T-helper 1 cell treated with Interleukin-12 subunit alpha and Interleukin-12 subunit beta and Interleukin-4 antibody, amounts not matched to agents 30 ng/mL and 1 ng/mL, for 36 hours (primary cell): ENCODE data around the gene CLIC1. TPM values are rescaled to one million over a fixed set of nuclear protein-coding genes. Genes with fewer than 3 reads are reported as not detected.

Experiments used
- intact Hi-C: fragments of 100-400 bp; cut with micrococcal nuclease; formaldehyde crosslinking; loops from one replicate; pipeline ENCODE4 v1.15.1; 2024
- total RNA-seq: library from RNA; stranded (reverse); gene quantifications from 2 replicates; pipeline ENCODE4 v1.2.3, GENCODE V29; 2022

Gene CLIC1
- total RNA-seq, 1 donor from 2014 or later = 517 TPM

DNA sequence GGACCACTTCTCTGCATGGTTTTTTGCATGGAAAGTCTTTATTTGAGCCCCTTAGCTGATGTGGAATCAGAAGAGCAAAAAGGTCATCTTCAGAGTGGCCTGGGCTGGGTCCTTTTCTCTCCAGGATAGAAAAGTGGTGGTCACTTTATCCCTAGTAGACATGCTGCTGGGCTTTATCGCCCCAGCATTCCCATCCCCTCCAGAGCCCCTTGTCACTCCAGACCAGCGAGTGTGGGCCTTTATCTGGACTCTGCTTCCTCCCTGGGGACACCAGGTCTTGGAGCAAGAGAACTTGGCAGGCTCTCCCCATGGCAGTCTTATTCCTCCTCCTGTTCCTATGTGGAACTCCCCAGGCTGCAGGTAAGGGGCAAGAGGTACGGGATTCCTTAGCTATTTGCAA is 29.7 kb downstream of the CLIC1 start, which contains the start of gene LY6G6F:
TSS of gene LY6G6F (plus strand) at position 268 of the 400 bp plus-strand sequence. CDS start at position 309, 41 bp downstream.
- intact Hi-C loops = no loop called here

DNA sequence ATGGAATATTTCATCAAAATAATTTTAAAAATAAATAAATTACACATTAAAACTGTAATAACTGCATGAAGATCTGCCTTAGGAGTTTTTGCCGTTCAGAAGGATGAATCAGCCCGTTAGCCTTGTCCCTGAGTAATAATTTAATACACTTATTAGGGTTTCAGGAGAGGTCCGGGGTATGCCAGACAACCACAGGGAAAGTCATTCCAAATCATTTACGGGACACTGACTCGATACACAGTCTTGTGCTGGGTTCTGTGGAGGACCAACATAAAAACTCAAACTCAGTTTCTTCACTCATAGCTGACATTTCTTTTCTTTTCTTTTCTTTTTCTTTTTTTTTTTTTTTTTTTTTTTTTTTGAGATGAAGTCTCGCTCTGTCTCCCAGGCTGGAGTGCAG is 30.4 kb downstream of the CLIC1 start:
- intact Hi-C loops = no loop called here

DNA sequence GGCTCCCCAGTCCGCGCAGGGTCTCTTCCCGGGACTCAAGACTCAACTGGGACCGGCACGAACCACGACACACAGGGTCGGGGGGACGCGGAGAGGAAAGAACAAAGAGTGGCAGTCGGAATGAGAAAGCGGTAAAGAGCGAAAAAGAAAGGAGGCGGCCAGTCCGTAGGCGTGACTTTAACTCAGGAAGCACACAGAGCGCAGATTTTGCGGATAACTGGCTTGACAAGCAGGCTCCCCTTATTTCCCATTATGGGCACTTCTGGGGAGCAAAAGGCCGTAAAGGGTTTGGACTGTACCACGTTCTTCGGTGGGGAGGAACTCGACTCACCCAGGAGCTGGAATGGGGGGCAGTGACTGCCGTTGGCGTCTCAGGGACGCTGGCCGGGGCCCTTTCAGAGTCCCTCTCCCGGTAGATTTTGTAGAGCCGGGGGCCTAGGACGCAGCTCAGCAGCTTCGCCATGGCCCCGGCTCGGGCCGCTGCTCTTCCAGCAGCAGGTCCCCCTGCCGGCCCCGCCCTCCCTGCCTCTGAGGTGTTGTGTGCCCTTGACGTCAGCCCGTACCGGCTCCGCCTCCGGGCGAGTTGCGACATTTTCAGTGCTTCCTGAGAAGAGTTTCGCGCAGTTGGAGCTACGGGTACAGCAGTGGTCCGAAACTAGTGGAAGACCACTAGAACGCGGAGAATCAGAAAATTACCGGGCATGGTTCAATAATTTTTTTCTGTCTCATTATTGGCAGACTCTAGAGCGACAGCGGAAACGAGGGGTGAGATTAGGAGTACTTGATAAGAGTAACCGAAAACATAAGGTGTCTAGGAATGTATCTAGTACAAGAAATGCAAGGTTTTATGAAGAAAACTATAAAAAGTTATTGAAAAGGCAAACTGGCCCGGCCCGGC is 33.3 kb downstream of the CLIC1 start, which contains the start of gene ABHD16A:
TSS of gene ABHD16A (minus strand) at position 506 of the 898 bp plus-strand sequence. CDS start at position 463, 43 bp downstream.
- intact Hi-C loops = loop anchor here (1.0 to 2.0 kb wide), 15 partner anchors 22 to 474 kb away; partner anchors contain the start of genes AGPAT1, BAG6, DDAH2 and EHMT2

DNA sequence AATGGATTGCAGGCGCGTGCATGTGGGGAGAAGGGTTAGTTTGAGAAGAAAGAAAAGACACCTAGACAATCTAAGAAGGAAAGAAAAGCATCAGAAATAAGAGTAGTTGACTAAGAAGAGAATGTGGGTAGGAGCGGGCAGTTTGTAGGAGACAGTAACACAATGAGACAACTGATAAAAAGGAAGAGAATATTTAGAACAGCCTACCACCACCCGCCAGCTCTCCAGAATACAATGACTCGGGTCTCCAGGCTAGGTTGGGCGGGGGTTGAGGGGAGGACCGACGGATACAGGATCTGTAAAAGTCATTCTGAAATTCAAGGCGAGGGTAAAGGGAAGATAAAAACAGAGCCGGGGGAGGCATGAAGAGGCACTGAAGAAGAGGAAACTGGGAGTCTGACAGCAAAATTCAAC is 33.9 kb downstream of the CLIC1 start:
- intact Hi-C loops = loop anchor here (1.0 to 2.0 kb wide), 4 partner anchors 21 to 474 kb away; partner anchors contain the start of genes AGPAT1, LSM2 and LY6G5C

GRCh38 chr6:31701666-31702404 is 34.5 kb downstream of the CLIC1 start:
- intact Hi-C loops = loop anchor here (1.0 to 2.0 kb wide), 4 partner anchors 21 to 475 kb away; partner anchors contain the start of genes AGPAT1, LSM2 and LY6G5C

GRCh38 chr6:31700740-31701401 is 35.5 kb downstream of the CLIC1 start:
- intact Hi-C loops = no loop called here

- intact Hi-C loops = no loop called here
Measured at GRCh38 chr6:31697555-31697954, 38.8 kb downstream of the CLIC1 start.

- intact Hi-C loops = no loop called here
Measured at GRCh38 chr6:31693535-31693934, 42.8 kb downstream of the CLIC1 start.

GRCh38 chr6:31692886-31693285 is 43.4 kb downstream of the CLIC1 start:
- intact Hi-C loops = no loop called here

- intact Hi-C loops = no loop called here
Measured at GRCh38 chr6:31692353-31692752, 44.0 kb downstream of the CLIC1 start.

DNA sequence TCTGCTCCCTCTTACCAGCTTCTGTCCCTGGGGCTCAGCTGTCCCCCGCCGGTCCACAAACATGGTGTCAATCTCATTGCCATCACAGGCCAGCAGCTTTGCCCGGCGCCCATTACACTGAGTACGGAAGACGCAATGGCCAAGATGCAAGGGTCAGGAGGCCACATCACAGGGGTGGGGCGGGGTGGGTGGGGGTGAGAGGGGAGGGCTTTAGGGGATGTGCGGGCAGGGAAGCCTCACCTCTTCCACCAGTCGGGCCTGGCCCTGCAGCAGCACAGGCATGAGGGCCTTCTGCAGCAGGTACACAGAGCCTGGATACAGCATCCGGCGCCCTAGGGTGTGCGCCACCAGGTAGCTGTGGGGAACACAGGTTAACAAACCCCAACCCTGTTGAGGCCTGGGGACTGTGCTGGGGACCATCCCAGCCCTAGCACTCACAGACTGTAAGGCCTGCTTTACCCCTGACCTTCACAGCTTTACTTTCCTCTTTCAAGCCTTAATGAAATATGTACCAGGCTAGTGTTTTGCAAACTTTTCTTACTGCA is 44.7 kb downstream of the CLIC1 start:
- intact Hi-C loops = no loop called here

- intact Hi-C loops = no loop called here
Measured at GRCh38 chr6:31691078-31691463, 45.3 kb downstream of the CLIC1 start.

DNA sequence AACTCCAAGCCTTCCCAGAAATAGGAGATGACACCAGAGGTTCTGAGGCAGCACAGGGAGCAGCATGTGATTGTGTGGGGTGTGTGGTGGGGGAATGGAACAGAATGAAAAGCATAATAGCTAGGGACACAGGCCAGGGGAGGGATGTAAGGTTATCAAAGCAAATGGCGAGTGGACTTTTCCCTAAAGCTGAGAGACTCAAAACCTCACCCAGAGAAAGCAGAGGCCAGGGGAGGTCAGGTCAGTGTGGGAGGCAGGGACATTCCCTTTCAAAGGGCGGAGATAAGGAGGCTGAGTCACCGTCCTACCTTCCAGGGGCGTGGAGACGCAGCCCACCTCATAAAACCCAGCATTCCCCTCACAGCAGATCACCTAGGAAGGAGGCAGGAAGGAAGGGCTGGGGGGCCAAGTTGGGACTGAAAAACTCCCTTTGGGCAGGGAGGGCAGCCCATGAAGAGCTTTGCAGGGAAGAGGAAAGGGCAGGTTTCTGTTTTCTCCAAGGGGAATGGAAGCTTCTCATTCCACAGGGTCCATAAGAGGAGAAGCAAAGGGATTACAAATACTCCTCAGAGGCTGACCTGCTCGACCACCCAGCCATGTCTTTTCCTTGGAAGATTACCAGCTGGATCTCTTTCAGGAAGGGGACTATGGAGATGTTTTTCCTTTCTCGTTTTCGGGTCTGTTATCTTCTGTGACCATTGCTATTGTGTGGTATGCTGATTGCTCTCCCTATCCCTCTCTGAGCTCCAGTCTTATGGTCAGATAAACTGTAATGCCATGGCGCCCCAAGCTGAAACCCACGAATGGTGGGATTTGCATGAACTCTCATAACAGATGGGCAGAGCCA is 45.9 kb downstream of the CLIC1 start:
- intact Hi-C loops = no loop called here

DNA sequence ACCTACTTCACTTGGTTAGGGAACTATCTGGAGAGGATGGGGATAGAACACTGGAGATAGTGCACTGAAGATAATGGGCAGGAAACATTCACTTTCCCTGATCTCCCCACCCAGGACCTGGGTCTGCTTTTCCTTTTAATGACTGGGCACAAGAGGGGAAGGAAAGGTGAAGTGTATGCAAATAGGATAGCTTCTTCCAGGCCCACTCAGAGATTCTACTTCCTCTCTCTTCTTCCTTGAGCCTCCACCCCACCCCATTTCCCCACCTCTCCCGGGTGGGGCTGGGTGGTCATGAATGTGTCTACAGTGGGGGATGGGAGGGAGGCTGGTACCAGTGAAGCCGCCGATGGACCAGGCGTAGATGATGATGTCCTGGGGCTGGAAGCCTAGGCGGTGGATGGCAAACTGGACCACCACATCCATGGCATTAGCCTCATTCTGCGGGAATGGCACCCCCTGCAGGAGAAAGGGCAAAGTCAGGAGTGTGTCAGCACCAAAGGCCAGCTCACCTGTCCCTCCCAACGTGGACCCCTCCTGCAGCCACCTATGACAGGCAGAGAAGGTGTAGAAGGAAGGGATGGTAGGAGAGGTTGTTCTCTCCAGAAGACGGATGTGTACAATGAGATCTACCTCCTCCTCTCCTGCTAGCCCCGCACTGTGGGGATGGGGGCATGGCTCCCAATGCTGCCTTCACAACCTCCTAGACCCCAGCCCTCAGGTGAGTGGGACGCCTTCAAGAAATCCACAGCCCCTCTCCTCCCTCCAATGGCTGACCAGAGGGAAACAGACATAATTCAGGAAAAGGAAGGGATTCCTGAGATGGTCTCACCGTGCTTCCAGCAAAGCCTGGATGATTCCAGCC is 46.9 kb downstream of the CLIC1 start:
- intact Hi-C loops = no loop called here

GRCh38 chr6:31687860-31688693 is 48.3 kb downstream of the CLIC1 start:
- intact Hi-C loops = no loop called here

- intact Hi-C loops = no loop called here
Measured at GRCh38 chr6:31687321-31687720, 49.0 kb downstream of the CLIC1 start.

- intact Hi-C loops = no loop called here
Measured at GRCh38 chr6:31686483-31686882, 49.8 kb downstream of the CLIC1 start.

GRCh38 chr6:31683591-31683990 is 52.7 kb downstream of the CLIC1 start:
- intact Hi-C loops = no loop called here
